Measurements from ENCODE around the gene LAMC1.

LAMC1 gene

DNA sequence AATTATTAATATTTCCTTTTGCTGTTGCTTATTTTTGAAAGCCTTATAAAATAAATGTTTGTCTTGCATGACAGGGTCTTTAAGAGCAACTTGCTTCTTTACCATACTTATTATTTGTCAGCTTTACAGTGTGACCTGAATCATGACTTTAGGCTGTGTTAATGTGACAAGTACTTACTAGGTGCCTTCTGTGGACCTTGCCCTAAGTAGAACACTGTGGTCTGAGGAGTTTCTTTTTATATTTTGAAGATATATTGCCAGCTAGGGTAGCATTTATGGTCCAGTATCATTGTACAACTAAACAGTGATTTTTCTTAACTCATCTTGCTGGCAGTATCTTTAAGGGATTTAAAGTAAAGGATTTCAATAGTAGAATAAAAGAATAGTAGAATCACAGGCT lies 117.4 kb downstream of the LAMC1 start:
- no peaks in the 10 kb centered on the region for H3K79me2 ChIP-seq (ENCODE audit: control insufficient read depth, insufficient read depth, low read length, poor library complexity)
- H3K4ac ChIP-seq (ENCODE audit: low read depth, low read length) = no peak overlapping the region
- peaks cover 14 to 28% of the 10 kb centered on the region in 2 experiments for H3K36me3 ChIP-seq (ENCODE audit: control insufficient read depth in 1 of 2, insufficient read depth in 2 of 2, low read length in 2 of 2)
- no peaks in the 10 kb centered on the region for H3K79me1 ChIP-seq (ENCODE audit: low read length)
- no peak overlapping the region for H4K91ac ChIP-seq (ENCODE audit: low read depth, low read length)
- no peak overlapping the region for H4K8ac ChIP-seq (ENCODE audit: low read depth, low read length)
- H3K27ac ChIP-seq (ENCODE audit: low read depth, low read length) = no peak overlapping the region
- no peak overlapping the region for H3K14ac ChIP-seq (ENCODE audit: low read length)
- no peak overlapping the region for H3K9ac ChIP-seq (ENCODE audit: low read length)
- H3K4me3 ChIP-seq (ENCODE audit: low read depth, low read length) = no peak overlapping the region
- no peak overlapping the region for H2BK120ac ChIP-seq (ENCODE audit: insufficient read depth, low read length, poor library complexity)
- H3K27me3 ChIP-seq (ENCODE audit: insufficient read depth, low read length) = no peaks in the 10 kb centered on the region
- peaks cover 2% of the 10 kb centered on the region for H3K9me3 ChIP-seq (ENCODE audit: insufficient read depth, low read depth, low read length)
- H2AFZ ChIP-seq (ENCODE audit: insufficient read depth, low read length, poor library complexity) = no peak overlapping the region
- H2BK5ac ChIP-seq (ENCODE audit: low read depth, low read length, poor library complexity) = no peak overlapping the region
- no peak for DNase-seq
- no peak overlapping the region for H4K12ac ChIP-seq (ENCODE audit: low read depth, low read length)
- no peak overlapping the region for H3K4me2 ChIP-seq (ENCODE audit: low read length)
- H2BK12ac ChIP-seq (ENCODE audit: low read length) = no peak overlapping the region
- H3K23ac ChIP-seq (ENCODE audit: low read length) = no peak overlapping the region
- no peaks in the 10 kb centered on the region for H3K4me1 ChIP-seq (ENCODE audit: control insufficient read depth in 1 of 2, insufficient read depth in 2 of 2, low read length in 2 of 2)
- no peak overlapping the region for H2AK5ac ChIP-seq (ENCODE audit: low read length)
- H3K18ac ChIP-seq (ENCODE audit: low read length) = no peak overlapping the region

DNA sequence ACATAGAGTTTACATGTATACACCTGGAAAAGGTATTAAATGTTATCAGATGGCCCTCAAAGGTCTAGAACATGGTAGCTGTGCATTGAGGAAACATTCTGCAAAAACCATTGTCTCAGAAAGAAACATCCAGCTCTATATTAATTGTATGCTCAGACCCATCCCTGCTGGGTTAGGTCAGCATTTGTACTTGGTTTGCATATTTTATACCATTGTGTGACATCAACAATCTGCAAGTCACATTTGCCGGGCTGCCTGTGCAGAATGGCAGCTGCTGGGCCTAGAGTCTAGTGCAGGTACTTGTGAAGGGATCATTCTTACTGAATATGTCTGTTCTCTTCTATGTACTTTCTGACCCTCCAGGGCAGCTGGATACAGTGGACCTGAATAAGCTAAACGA lies 119.0 kb downstream of the LAMC1 start:
- no peaks in the 10 kb centered on the region for H3K27me3 ChIP-seq (ENCODE audit: insufficient read depth, low read length)
- no peak overlapping the region for H3K4me2 ChIP-seq (ENCODE audit: low read length)
- H3K27ac ChIP-seq (ENCODE audit: low read depth, low read length) = no peak overlapping the region
- H4K12ac ChIP-seq (ENCODE audit: low read depth, low read length) = no peak overlapping the region
- no peak overlapping the region for H2AFZ ChIP-seq (ENCODE audit: insufficient read depth, low read length, poor library complexity)
- no peak overlapping the region for H2AK5ac ChIP-seq (ENCODE audit: low read length)
- no peaks in the 10 kb centered on the region for H3K79me2 ChIP-seq (ENCODE audit: control insufficient read depth, insufficient read depth, low read length, poor library complexity)
- WGBS (ENCODE audit: extremely low coverage, insufficient coverage, insufficient read length) = no CpG with 5 or more reads among the region's 2 CpGs
- no peak for DNase-seq
- no peak overlapping the region for H3K4me3 ChIP-seq (ENCODE audit: low read depth, low read length)
- peaks cover 2% of the 10 kb centered on the region for H3K9me3 ChIP-seq (ENCODE audit: insufficient read depth, low read depth, low read length)
- H2BK120ac ChIP-seq (ENCODE audit: insufficient read depth, low read length, poor library complexity) = no peak overlapping the region
- H3K9ac ChIP-seq (ENCODE audit: low read length) = no peak overlapping the region
- peaks cover 10 to 23% of the 10 kb centered on the region in 2 experiments for H3K36me3 ChIP-seq (ENCODE audit: control insufficient read depth in 1 of 2, insufficient read depth in 2 of 2, low read length in 2 of 2)
- H4K8ac ChIP-seq (ENCODE audit: low read depth, low read length) = no peak overlapping the region
- H4K91ac ChIP-seq (ENCODE audit: low read depth, low read length) = no peak overlapping the region
- no peak overlapping the region for H3K23ac ChIP-seq (ENCODE audit: low read length)
- no peak overlapping the region for H2BK5ac ChIP-seq (ENCODE audit: low read depth, low read length, poor library complexity)
- no peak overlapping the region for H2BK12ac ChIP-seq (ENCODE audit: low read length)
- H3K14ac ChIP-seq (ENCODE audit: low read length) = no peak overlapping the region
- H3K18ac ChIP-seq (ENCODE audit: low read length) = no peak overlapping the region
- no peak overlapping the region for H3K4ac ChIP-seq (ENCODE audit: low read depth, low read length)
- no peaks in the 10 kb centered on the region for H3K79me1 ChIP-seq (ENCODE audit: low read length)
- no peaks in the 10 kb centered on the region for H3K4me1 ChIP-seq (ENCODE audit: control insufficient read depth in 1 of 2, insufficient read depth in 2 of 2, low read length in 2 of 2)

DNA sequence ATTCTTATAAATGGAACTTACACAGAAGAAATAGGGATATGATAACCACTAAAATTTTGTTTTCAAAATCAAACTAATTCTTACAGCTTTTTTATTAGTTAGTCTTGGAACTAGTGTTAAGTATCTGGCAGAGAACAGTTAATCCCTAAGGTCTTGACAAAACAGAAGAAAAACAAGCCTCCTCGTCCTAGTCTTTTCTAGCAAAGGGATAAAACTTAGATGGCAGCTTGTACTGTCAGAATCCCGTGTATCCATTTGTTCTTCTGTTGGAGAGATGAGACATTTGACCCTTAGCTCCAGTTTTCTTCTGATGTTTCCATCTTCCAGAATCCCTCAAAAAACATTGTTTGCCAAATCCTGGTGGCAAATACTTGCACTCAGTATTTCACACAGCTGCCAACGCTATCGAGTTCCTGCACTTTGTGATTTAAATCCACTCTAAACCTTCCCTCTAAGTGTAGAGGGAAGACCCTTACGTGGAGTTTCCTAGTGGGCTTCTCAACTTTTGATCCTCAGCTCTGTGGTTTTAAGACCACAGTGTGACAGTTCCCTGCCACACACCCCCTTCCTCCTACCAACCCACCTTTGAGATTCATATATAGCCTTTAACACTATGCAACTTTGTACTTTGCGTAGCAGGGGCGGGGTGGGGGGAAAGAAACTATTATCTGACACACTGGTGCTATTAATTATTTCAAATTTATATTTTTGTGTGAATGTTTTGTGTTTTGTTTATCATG lies 120.5 kb downstream of the LAMC1 start:
- Histone ChIP-seq H3K4me3 (ENCODE audit: low read depth, low read length) (no peak overlapping the region), H2AFZ (ENCODE audit: insufficient read depth, low read length, poor library complexity) (no peak overlapping the region), H3K4me1 (ENCODE audit: control insufficient read depth in 1 of 2, insufficient read depth in 2 of 2, low read length in 2 of 2) (no peaks in the 10 kb centered on the region), H2BK120ac (ENCODE audit: insufficient read depth, low read length, poor library complexity) (no peak overlapping the region), H2BK12ac (ENCODE audit: low read length) (no peak overlapping the region), H2BK5ac (ENCODE audit: low read depth, low read length, poor library complexity) (no peak overlapping the region), H4K91ac (ENCODE audit: low read depth, low read length) (no peak overlapping the region), H4K12ac (ENCODE audit: low read depth, low read length) (no peak overlapping the region), H3K9me3 (ENCODE audit: insufficient read depth, low read depth, low read length) (peaks cover 2% of the 10 kb centered on the region), H3K14ac (ENCODE audit: low read length) (no peak overlapping the region), H3K18ac (ENCODE audit: low read length) (no peak overlapping the region), H4K8ac (ENCODE audit: low read depth, low read length) (no peak overlapping the region), H3K27ac (ENCODE audit: low read depth, low read length) (no peak overlapping the region), H3K27me3 (ENCODE audit: insufficient read depth, low read length) (no peaks in the 10 kb centered on the region), H2AK5ac (ENCODE audit: low read length) (no peak overlapping the region), H3K36me3 (ENCODE audit: control insufficient read depth in 1 of 2, insufficient read depth in 2 of 2, low read length in 2 of 2) (peaks cover 10 to 23% of the 10 kb centered on the region in 2 experiments), H3K79me1 (ENCODE audit: low read length) (no peaks in the 10 kb centered on the region), H3K9ac (ENCODE audit: low read length) (no peak overlapping the region), H3K79me2 (ENCODE audit: control insufficient read depth, insufficient read depth, low read length, poor library complexity) (no peaks in the 10 kb centered on the region), H3K23ac (ENCODE audit: low read length) (no peak overlapping the region), H3K4ac (ENCODE audit: low read depth, low read length) (no peak overlapping the region), H3K4me2 (ENCODE audit: low read length) (no peak overlapping the region)
- WGBS (ENCODE audit: extremely low coverage, insufficient coverage, insufficient read length) = no CpG with 5 or more reads among the region's 7 CpGs
- no peak for DNase-seq

DNA sequence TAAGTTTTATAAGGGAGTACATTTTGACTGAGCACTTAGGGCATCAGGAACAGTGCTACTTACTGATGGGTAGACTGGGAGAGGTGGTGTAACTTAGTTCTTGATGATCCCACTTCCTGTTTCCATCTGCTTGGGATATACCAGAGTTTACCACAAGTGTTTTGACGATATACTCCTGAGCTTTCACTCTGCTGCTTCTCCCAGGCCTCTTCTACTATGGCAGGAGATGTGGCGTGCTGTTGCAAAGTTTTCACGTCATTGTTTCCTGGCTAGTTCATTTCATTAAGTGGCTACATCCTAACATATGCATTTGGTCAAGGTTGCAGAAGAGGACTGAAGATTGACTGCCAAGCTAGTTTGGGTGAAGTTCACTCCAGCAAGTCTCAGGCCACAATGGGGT lies 121.5 kb downstream of the LAMC1 start:
- Histone ChIP-seq H2AK5ac (ENCODE audit: low read length) (no peak overlapping the region), H3K23ac (ENCODE audit: low read length) (no peak overlapping the region), H4K8ac (ENCODE audit: low read depth, low read length) (no peak overlapping the region), H3K79me2 (ENCODE audit: control insufficient read depth, insufficient read depth, low read length, poor library complexity) (no peaks in the 10 kb centered on the region), H2BK12ac (ENCODE audit: low read length) (no peak overlapping the region), H4K91ac (ENCODE audit: low read depth, low read length) (no peak overlapping the region), H4K12ac (ENCODE audit: low read depth, low read length) (no peak overlapping the region), H3K4me1 (ENCODE audit: control insufficient read depth in 1 of 2, insufficient read depth in 2 of 2, low read length in 2 of 2) (no peaks in the 10 kb centered on the region), H3K9me3 (ENCODE audit: insufficient read depth, low read depth, low read length) (peaks cover 3% of the 10 kb centered on the region), H3K4me3 (ENCODE audit: low read depth, low read length) (no peak overlapping the region), H3K27me3 (ENCODE audit: insufficient read depth, low read length) (no peaks in the 10 kb centered on the region), H3K79me1 (ENCODE audit: low read length) (no peaks in the 10 kb centered on the region), H3K36me3 (ENCODE audit: control insufficient read depth in 1 of 2, insufficient read depth in 2 of 2, low read length in 2 of 2) (peaks cover 10 to 23% of the 10 kb centered on the region in 2 experiments), H3K4me2 (ENCODE audit: low read length) (no peak overlapping the region), H3K14ac (ENCODE audit: low read length) (no peak overlapping the region), H2BK5ac (ENCODE audit: low read depth, low read length, poor library complexity) (no peak overlapping the region), H3K9ac (ENCODE audit: low read length) (no peak overlapping the region), H2BK120ac (ENCODE audit: insufficient read depth, low read length, poor library complexity) (no peak overlapping the region), H3K18ac (ENCODE audit: low read length) (no peak overlapping the region), H2AFZ (ENCODE audit: insufficient read depth, low read length, poor library complexity) (no peak overlapping the region), H3K4ac (ENCODE audit: low read depth, low read length) (no peak overlapping the region), H3K27ac (ENCODE audit: low read depth, low read length) (no peak overlapping the region)
- WGBS (ENCODE audit: extremely low coverage, insufficient coverage, insufficient read length) = no CpG with 5 or more reads among the region's 3 CpGs
- DNase-seq = no peak
